ENCODE results near the gene FRZB.
"Not testable (repeated sequence)": the region's sequence is repeated elsewhere in the genome, so short reads cannot be mapped to it uniquely, and the experiment has no call there.

FRZB gene

GRCh38 chr2:182887753-182888415, 21.4 kb upstream of the FRZB start:
- no peak for DNase-seq

DNA sequence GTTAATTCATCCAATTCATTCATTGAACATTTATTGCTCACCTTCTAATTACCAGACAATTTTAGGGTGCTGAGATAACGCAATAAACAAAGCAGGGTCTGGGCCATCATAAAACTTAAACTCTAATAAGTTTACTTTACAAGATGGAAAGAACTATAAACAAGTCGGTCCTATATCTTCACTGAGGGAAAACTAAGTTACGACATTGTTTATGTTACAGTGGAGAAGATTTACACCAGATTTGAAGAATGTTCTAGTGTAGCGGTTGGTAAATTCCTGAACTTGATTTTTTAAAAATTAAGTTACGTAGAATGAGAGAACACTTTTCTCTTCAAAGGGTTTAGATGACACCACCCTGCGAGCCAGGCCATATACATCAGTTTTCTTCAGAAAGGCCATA, 20.7 kb upstream of the FRZB start:
- DNase-seq = no peak

DNA sequence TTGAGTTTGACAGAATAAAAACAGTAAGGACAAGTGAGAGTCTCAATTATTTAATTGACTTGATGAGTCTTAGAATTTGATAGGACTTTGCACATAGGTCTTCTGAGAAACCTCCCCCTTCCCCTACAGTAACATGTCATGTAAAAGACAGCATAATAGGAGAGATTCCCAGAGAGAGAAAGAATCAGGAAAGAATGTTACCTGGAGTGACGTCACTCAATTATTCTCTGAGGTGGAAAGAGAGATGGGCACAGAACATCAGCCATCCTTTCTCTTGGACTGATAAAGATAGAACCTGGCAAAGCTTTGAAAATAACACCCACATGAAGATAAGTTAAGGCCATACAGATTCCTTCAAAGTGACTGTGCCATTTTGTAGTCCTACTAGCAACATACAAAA, 19.3 kb upstream of the FRZB start:
- DNase-seq = no peak

DNA sequence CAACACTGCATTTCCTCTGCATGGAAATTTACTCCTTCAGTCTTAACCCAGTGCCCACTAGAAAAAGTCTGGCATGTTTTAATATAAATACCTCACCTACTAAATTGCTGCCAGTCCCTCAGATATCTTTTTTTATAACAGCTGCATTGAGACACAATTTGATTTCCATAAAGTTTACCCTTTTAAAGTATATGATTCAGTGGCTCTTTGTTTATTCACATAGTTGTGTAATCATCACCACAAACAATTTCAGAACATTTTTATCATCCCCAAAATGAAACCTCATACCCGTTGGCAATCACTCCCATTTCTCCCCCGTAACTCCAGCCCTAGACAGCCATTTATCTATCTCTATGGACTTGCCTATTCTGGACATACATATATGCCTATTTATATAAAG, 17.0 kb upstream of the FRZB start:
- no peak for DNase-seq

- not testable (repeated sequence) for DNase-seq
These were observed 13.7 kb upstream of the FRZB start for GRCh38 chr2:182880100-182880499.

- not testable (repeated sequence) for DNase-seq
These were observed 10.2 kb upstream of the FRZB start for GRCh38 chr2:182876653-182877052.

DNA sequence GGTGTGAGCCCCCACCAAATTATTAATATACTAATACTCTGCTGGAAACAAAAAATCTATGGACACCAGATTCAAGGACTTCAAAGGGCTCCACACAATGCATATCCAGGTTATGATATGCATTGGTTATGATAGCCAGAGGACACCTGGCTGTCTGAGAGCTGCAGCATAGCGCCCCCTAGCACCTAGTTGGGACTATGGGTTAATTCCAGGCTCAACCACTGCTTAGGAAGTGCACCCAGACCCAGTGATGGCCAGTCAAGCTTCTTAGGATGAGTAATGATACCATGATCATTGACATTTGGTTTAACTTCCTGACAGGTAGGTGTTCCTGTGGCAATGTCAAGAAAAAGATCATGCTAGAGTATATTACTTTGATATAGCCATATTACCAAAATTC, 3.8 kb upstream of the FRZB start:
- peak; percentile 32 for DNase-seq

DNA sequence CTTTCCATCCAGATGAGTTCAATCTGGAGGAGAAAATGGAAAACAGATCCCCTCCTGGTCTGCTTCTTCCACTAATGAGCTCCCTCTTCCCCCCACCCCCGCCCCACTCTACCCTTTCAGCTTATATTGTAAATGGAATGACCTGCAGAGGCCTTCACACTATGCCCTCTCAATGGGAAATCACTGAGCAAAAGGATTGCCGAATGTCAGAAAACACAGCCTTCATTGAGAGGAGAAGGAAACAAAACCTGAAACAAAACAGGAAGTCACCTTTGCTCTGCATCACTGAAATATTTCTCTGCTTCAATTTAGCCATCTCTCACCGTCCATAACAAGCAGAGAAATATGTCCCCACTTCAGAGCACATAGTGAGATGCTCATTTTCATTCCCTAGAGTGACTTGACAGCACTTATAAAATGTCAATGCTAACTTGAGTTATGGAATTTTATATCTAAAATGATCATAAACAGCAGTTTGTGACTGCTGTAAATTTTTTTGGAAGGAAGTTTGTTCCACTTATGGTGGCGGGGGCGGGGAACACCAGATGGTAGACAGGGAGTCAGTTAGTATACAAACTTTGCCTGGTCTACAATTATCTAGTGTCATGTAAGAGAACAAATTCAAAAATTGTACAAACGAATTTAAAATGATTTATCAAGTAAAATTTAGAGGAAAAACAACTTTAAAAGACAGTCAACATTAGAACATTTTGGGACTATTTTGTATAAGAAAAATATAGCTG, 1.8 kb upstream of the FRZB start:
- DNase-seq = no peak

DNA sequence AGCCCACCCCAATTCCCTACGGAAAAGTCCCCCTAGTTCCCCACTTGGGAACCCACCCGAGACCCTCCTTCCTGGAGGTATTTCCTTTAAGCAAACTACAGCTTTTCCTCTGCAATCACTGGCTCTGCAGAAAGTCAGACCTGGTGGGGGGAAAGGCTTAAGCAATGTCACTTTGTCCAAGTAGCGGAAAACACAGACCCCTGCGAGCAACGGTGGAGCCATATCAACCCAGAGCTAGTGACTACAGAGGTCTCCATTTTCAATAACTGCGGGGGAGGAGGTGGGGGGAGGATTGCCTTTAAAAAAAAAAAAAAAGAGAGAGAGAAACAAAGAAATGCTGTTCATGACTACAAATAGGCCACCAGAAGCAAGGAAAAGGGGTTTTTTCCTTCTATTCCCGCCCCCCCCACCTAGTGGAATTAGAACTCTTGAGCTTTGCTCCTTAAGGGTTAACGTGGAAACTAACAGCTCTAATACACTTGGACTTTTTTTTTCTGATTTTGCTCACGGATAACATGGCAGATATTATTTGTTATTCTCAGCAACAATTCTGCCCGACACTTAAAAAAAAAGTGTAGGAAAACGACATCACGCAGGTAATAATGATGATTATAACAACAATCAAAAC, 1.1 kb upstream of the FRZB start:
- DNase-seq = no peak

- DNase-seq = no peak
These were observed 359 bp downstream of the FRZB start for GRCh38 chr2:182866095-182866460.

DNA sequence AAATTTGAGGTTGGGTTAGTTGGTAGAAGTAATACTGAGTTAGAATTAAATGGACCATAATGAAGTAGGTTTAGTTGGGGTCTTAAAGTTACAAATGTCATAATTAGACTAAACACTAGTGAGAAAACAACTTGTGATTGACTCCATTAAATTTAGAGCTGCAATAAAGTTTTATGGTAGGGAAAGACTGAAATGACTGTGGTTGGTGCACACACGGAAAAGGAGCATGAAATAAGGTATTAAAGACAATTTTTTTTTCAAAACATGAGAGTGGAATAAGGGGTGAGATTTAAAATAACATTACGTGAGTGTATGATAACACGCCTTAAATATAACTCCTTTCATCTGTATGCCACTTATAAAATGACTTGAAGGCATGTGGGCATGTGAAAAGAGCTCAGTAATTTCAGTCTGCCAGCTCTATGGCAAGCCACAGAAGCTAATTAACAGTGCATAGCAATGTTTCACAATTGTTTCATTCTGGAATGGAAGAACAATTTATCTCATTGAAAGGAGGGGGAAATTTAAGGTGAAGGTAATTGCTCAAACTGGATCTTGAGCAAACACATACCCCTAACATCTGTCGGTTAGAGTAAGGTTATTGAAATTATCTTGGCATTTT, 1.4 kb downstream of the FRZB start:
- no peak for DNase-seq

GRCh38 chr2:182863642-182864041, 2.8 kb downstream of the FRZB start:
- DNase-seq = no peak

GRCh38 chr2:182862091-182862490, 4.3 kb downstream of the FRZB start:
- DNase-seq = no peak

DNA sequence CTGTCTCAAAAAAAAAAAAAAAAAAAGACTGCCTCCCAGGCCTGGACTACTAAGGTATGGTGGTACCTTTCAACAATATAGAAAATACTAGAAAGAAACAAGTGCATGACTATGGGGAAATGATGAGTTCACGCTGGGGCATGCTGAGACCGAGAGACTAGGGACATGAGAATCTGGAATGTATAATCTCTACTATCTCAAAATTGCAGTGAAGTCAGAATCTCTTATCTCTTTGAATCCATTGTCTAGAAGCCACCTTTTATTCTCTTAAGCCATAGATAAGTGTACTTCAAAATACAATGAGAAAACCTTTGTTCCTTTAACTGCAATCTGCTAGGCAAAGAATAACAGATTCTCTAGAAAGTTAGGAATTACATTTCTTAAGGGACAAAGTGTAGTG, 5.6 kb downstream of the FRZB start:
- no peak for DNase-seq

DNA sequence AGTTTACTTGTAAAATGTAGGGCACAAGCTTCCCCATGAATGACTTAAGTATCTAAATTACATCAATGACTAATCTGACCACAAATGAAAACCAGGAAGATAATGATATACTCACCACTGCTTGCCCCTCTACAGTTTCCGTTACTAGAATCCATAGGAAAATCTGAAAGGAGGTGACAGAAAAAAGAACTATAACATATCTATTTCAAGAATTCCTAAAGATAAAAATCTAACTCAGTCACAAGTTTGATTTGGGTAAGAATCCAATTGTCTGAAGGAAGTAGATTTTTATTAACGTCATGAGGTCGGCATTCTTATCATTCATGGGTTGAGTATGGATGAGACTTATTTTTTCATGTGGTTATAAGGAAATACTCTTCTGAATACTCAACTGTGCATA, 7.8 kb downstream of the FRZB start:
- DNase-seq = no peak

GRCh38 chr2:182855376-182855775, 11.1 kb downstream of the FRZB start:
- DNase-seq = no peak

DNA sequence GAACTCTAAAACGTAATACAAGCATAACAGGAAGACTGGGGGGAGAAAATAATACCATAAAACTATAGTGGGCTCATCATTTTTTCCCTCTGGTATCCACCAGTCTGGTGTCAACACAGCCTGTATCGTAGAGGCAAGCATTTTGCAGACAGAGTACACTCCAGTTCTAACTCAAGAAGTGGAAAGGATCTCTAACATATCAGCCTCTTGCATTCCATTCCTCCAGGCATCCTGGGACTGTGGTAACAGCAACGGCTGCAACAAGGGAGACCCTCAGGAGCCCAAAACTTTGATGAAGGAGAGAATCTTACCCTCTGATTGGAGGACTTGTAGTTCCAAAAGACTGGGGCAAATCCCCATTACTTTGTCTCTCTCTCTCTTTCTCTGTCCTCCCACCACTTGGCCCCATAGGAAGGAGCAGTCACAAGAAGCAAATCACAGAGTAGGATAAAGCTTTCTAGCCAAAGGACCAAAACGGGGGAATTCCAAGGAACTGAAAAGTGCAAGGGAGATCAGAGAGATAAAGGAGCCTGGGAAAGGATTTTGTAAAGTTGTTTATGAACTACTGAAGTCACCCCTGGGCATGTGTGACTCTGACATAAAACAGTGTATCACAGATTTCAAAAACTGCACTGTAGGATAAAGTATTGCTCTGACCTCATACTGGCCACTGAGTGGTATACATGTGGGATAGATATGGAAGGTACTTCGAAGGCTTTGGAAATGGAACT, 11.9 kb downstream of the FRZB start:
- DNase-seq = no peak

DNA sequence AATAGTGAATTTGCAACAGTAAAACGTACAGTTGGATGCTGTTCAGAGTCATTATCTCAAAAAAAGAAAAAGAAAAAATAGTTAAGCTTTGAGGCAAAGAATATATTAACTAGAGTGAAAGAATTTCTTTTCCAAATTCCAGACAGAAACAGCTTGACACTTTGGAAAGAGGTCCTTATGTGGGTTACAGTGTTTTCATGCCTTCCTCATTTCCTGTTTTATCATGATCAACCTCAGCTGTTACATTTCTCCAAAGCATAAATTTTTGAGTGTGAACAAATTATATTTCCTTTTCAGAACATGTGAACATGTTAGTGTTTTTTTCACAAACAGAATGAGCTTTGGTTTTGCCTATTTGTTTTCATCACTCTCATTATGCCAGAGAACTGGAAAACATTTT, 13.6 kb downstream of the FRZB start:
- no peak for DNase-seq

DNA sequence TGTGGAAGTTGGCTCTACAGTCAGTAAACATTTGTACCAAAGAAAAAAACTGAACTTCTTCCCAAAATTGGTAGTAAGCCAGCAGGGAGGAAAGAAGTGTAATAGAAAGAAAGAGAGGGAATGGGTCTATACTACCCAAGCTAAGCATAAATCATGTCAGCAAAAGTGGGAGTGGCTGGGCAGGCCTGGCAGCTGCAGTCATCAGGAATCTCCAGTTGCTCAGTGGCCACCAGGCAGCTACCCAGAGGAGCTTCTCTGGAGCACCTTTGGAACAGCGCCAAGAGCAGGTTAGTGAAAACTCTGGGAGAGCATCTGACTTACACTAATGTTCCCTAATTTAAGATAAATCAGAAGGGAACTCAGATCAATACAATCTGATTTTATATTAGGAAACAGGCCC, 14.3 kb downstream of the FRZB start:
- DNase-seq = no peak

DNA sequence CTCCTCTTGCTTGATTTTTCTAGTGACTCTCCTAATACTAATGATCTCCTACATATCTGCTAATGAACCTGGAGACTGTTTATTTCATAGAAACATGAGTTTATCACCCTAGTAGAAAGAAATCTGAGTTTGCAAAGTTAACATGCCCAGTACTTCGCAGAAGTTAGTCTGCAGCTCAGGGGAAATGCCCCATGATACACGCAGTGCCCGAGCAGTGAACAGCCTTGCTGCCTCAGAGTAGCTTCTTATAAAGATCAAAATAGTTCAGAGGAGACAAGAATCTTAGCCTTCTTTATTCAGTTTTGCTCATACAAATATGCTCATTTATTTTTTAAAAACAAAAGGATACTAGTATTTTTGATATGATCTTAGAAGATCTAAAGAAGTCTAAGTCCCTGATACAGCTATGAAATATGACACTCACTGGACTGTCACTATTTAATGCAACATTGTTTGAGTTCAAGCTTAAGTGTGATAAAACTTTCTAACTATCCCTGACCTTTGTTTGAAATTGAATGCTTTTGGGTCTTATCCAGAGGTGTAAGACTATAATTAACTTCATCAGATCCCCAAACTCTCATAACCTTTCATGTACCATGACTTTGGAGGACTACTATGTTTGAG, 20.5 kb downstream of the FRZB start:
- no peak for DNase-seq

DNA sequence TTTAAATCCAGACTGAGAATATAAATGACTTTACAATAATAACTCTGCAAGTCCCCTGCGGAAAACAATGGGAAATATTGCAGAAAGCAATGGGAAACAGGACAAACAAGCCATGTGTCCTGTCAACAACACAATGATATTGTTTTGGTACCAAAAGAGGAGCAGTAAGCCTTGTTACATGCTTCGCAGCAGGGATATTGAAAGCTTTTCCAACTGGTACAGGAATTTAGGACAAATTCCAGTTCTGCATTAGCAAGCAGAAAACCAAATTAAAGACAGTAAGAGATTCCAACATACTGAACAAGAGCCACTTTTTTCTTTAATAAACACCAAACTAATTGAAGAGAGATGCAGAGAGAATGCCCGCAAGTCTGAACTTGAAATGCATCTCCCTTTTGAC, 30.0 kb downstream of the FRZB start:
- no peak for DNase-seq

GRCh38 chr2:182834293-182834692, 32.1 kb downstream of the FRZB start:
- DNase-seq = no peak

All from hematopoietic multipotent progenitor cell treated with erythropoietin and hydrocortisone succinate and interleukin-3 and kit ligand, for 8 days (in vitro differentiated cells).